GM12892 (cell line): Measurements from ENCODE around the gene ZDHHC14.

Experiments used
- POLR2A ChIP-seq: IDR thresholded peaks from 2 replicates; pipeline ENCODE4 v1.6.1; 2011; ENCODE audit warnings: low read depth, low read length, control low read depth
- POLR2AphosphoS5 ChIP-seq: IDR thresholded peaks from 2 replicates; pipeline ENCODE4 v1.6.1; 2011; ENCODE audit warnings: low read depth, low read length, control low read depth

DNA sequence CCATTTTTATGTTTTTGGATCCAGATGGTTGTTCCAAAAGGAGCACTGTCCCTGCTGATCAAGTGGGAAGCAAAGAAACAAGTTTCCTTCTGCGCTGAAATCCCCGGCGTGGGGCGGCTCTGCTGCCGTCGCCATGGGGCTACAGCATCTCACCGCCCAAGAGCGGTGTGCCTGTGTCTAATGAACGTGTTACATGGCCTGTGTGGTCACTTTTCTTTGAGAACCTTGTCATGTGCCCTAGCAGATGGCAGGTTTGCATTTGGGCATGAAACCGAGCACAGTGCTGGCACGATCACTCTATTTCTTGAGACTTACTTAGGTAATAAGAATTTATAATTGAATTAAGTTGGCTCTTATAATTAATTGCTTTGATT lies 51.9 kb downstream of the ZDHHC14 start:
- TF ChIP-seq POLR2A, result no peak
- TF ChIP-seq POLR2AphosphoS5, result no peak
